Caco-2 (cell line): Measurements from ENCODE around the gene PTGFRN. TPM values are rescaled to one million over a fixed set of nuclear protein-coding genes. Genes with fewer than 3 reads are reported as not detected.

Source experiments
- BruUV-seq: library from RNA; stranded (reverse); fragments of 400-500 nt; replicated peaks from 2 replicates; lab custom pipeline; 2021; lab: Mats Ljungman, UMichigan
- CTCF ChIA-PET: fragments of 300-600 bp; sonication (Branson Sonifier 250); formaldehyde crosslinking; loops from one replicate; lab custom pipeline; 2022; ENCODE audit warnings: antibody characterized with exemption; lab: Charles Lee
- POLR2A ChIA-PET: fragments of 300-600 bp; sonication (Branson Sonifier 250); formaldehyde crosslinking; loops from one replicate; lab custom pipeline; 2022; ENCODE audit warnings: antibody characterized with exemption; lab: Charles Lee
- DNase-seq, 2 experiments: peaks; one replicate each; pipeline versions ENCODE4 v3.0.0 to v3.0.0-alpha.2; 2020 to 2022
- H3K27me3 ChIP-seq: replicated peaks from 2 replicates; pipeline ENCODE4 v1.6.0; 2011; ENCODE audit warnings: low read length; ENCODE audit not compliant: control insufficient read depth, insufficient read depth
- H3K36me3 ChIP-seq: 2 replicates; pipeline ENCODE4 v1.5.1; 2011; ENCODE audit warnings: low read length; ENCODE audit not compliant: control insufficient read depth, insufficient read depth
- H3K4me1 ChIP-seq: fragments of 250-450 bp; sonication (Bioruptor Pico); 2 replicates; pipeline ENCODE4 v1.5.1; 2020; ENCODE audit warnings: mild to moderate bottlenecking
- H3K4me3 ChIP-seq: 2 replicates; pipeline ENCODE4 v1.5.1; 2011; ENCODE audit warnings: low read depth, mild to moderate bottlenecking, control low read depth, low read length
- H3K9me3 ChIP-seq: fragments of 250-450 bp; sonication (Bioruptor Pico); 2 replicates; pipeline ENCODE4 v1.5.1; 2020; ENCODE audit warnings: mild to moderate bottlenecking, moderate library complexity
- H3K27ac Mint-ChIP-seq: one replicate; pipeline ENCODE4 v1.8.0; 2022; ENCODE audit warnings: mixed read lengths; ENCODE audit not compliant: unreplicated experiment
- H3K27me3 Mint-ChIP-seq: one replicate; pipeline ENCODE4 v1.8.0; 2022; ENCODE audit warnings: mixed read lengths; ENCODE audit not compliant: insufficient read depth, unreplicated experiment
- H3K36me3 Mint-ChIP-seq: one replicate; pipeline ENCODE4 v1.8.0; 2022; ENCODE audit warnings: mild to moderate bottlenecking, mixed read lengths; ENCODE audit not compliant: insufficient read depth, unreplicated experiment
- H3K4me1 Mint-ChIP-seq: one replicate; pipeline ENCODE4 v1.8.0; 2022; ENCODE audit warnings: low read depth, mixed read lengths; ENCODE audit not compliant: unreplicated experiment
- H3K4me3 Mint-ChIP-seq: one replicate; pipeline ENCODE4 v1.8.0; 2022; ENCODE audit warnings: mild to moderate bottlenecking, moderate library complexity, mixed read lengths; ENCODE audit not compliant: unreplicated experiment
- H3K9me3 Mint-ChIP-seq: one replicate; pipeline ENCODE4 v1.8.0; 2022; ENCODE audit warnings: mixed read lengths; ENCODE audit not compliant: unreplicated experiment
- CTCF ChIP-seq, 2 experiments: fragments of 200-600 bp in 1 of 2; IDR thresholded peaks; 1 replicate in 1 of 2; 2 replicates in 1 of 2; pipeline versions ENCODE4 v1.5.1 to v1.8.0; 2011 to 2022; ENCODE audit warnings: antibody characterized with exemption in 1 of 2, control low read depth in 1 of 2, inconsistent platforms in 1 of 2, low read depth in 1 of 2, low read length in 1 of 2, mild to moderate bottlenecking in 1 of 2, moderate library complexity in 1 of 2; ENCODE audit not compliant: insufficient read depth in 1 of 2, severe bottlenecking in 1 of 2, unreplicated experiment in 1 of 2
- intact Hi-C: fragments of 100-400 bp; cut with micrococcal nuclease; formaldehyde crosslinking; loops from one replicate; pipeline ENCODE4 v1.10.0; 2022; ENCODE audit not compliant: unreplicated experiment
- total RNA-seq: library from RNA; stranded (reverse); gene quantifications from 2 replicates; pipeline ENCODE4 v1.2.3, GENCODE V29; 2022

Gene PTGFRN
- total RNA-seq, 1 experiment from 2014 or later = 16.2 TPM

- H3K36me3 Mint-ChIP-seq = no peaks in the 10 kb centered on the region
- H3K27me3 Mint-ChIP-seq = no peaks in the 10 kb centered on the region
- H3K4me3 ChIP-seq = no peak overlapping the region
- no peak overlapping the region for H3K27ac Mint-ChIP-seq
- TF ChIP-seq CTCF (IDR thresholded peaks at IDR 0.05; ENCODE audit: insufficient read depth in 1 of 2, low read depth in 1 of 2, low read length in 1 of 2, severe bottlenecking in 1 of 2, unreplicated experiment in 1 of 2) = no peak
- H3K4me3 Mint-ChIP-seq = no peak overlapping the region
- ChIA-PET POLR2A (no interaction called here), CTCF (no interaction called here)
- intact Hi-C loops = no loop called here
- H3K9me3 Mint-ChIP-seq = no peaks in the 10 kb centered on the region
- no peaks in the 10 kb centered on the region for H3K4me1 Mint-ChIP-seq
- no peaks in the 10 kb centered on the region for H3K4me1 ChIP-seq
- H3K36me3 ChIP-seq = no peaks in the 10 kb centered on the region
- no TSS peak for BruUV-seq
- no peaks in the 10 kb centered on the region for H3K9me3 ChIP-seq
- no peaks in the 10 kb centered on the region for H3K27me3 ChIP-seq
- no peak for DNase-seq
These were observed 87.3 kb downstream of the PTGFRN start for GRCh38 chr1:116997066-116997465.

- Histone ChIP-seq H3K36me3 (no peaks in the 10 kb centered on the region), H3K4me3 (no peak overlapping the region), H3K27me3 (no peaks in the 10 kb centered on the region), H3K4me1 (no peaks in the 10 kb centered on the region), H3K9me3 (no peaks in the 10 kb centered on the region)
- BruUV-seq = no TSS peak
- TF ChIP-seq CTCF (IDR thresholded peaks at IDR 0.05; ENCODE audit: insufficient read depth in 1 of 2, low read depth in 1 of 2, low read length in 1 of 2, severe bottlenecking in 1 of 2, unreplicated experiment in 1 of 2) = no peak
- H3K9me3 Mint-ChIP-seq = no peaks in the 10 kb centered on the region
- ChIA-PET CTCF (no interaction called here), POLR2A (no interaction called here)
- no peak overlapping the region for H3K27ac Mint-ChIP-seq
- H3K4me3 Mint-ChIP-seq = no peak overlapping the region
- intact Hi-C loops = no loop called here
- DNase-seq = no peak
- no peaks in the 10 kb centered on the region for H3K4me1 Mint-ChIP-seq
- H3K27me3 Mint-ChIP-seq = no peaks in the 10 kb centered on the region
- no peaks in the 10 kb centered on the region for H3K36me3 Mint-ChIP-seq
These were observed 87.9 kb downstream of the PTGFRN start for GRCh38 chr1:116997636-116998035.

GRCh38 chr1:116999596-116999995 is 89.9 kb downstream of the PTGFRN start:
- TF ChIP-seq CTCF (IDR thresholded peaks at IDR 0.05; ENCODE audit: insufficient read depth in 1 of 2, low read depth in 1 of 2, low read length in 1 of 2, severe bottlenecking in 1 of 2, unreplicated experiment in 1 of 2) = no peak
- POLR2A ChIA-PET = no interaction called here
- CTCF ChIA-PET = no interaction called here
- no peaks in the 10 kb centered on the region for H3K4me1 Mint-ChIP-seq
- no peaks in the 10 kb centered on the region for H3K27me3 ChIP-seq
- no peaks in the 10 kb centered on the region for H3K27me3 Mint-ChIP-seq
- no peak overlapping the region for H3K27ac Mint-ChIP-seq
- H3K4me1 ChIP-seq = no peaks in the 10 kb centered on the region
- intact Hi-C loops = no loop called here
- H3K4me3 ChIP-seq = no peak overlapping the region
- DNase-seq = no peak
- no peaks in the 10 kb centered on the region for H3K9me3 Mint-ChIP-seq
- no TSS peak for BruUV-seq
- H3K36me3 Mint-ChIP-seq = no peaks in the 10 kb centered on the region
- H3K36me3 ChIP-seq = no peaks in the 10 kb centered on the region
- no peaks in the 10 kb centered on the region for H3K9me3 ChIP-seq
- no peak overlapping the region for H3K4me3 Mint-ChIP-seq
